Activated B cell treated with CpG ODN at 0.5 μM for 24 hours (primary cell): ENCODE data around the gene TMC2. TPM values are rescaled to one million over a fixed set of nuclear protein-coding genes. Genes with fewer than 3 reads are reported as not detected.
A peak's percentile ranks its signal among the peaks of the same experiment; 100 is the strongest.
"Not testable (repeated sequence)": the region's sequence is repeated elsewhere in the genome, so short reads cannot be mapped to it uniquely, and the experiment has no call there.

Experiments used
- ATAC-seq: fragments of 200-7000 bp; cut with Tn5 transposase; one replicate; pipeline ENCODE4 v1.10.0; 2021; ENCODE audit warnings: low read depth, mild to moderate bottlenecking, moderate library complexity
- CTCF ChIA-PET: fragments of 350-600 bp; sonication (Branson Sonifier 250); formaldehyde crosslinking; loops from one replicate; lab custom pipeline; 2021; ENCODE audit warnings: antibody characterized with exemption; lab: Charles Lee
- POLR2A ChIA-PET: fragments of 350-600 bp; sonication (Branson Sonifier 250); formaldehyde crosslinking; loops from one replicate; lab custom pipeline; 2021; ENCODE audit warnings: antibody characterized with exemption; lab: Charles Lee
- DNase-seq: peaks from one replicate; pipeline ENCODE4 v3.0.0; 2022
- H3K27ac Mint-ChIP-seq: one replicate; pipeline ENCODE4 v1.8.0; 2020; ENCODE audit warnings: mixed read lengths
- H3K27me3 Mint-ChIP-seq: one replicate; pipeline ENCODE4 v1.8.0; 2021; ENCODE audit warnings: mixed read lengths
- H3K36me3 Mint-ChIP-seq: one replicate; pipeline ENCODE4 v1.8.0; 2021; ENCODE audit warnings: low read depth, mixed read lengths
- H3K4me1 Mint-ChIP-seq: one replicate; pipeline ENCODE4 v1.8.0; 2021; ENCODE audit warnings: mixed read lengths
- H3K4me3 Mint-ChIP-seq: one replicate; pipeline ENCODE4 v1.8.0; 2020; ENCODE audit warnings: mild to moderate bottlenecking, mixed read lengths
- H3K9me3 Mint-ChIP-seq: one replicate; pipeline ENCODE4 v1.8.0; 2020; ENCODE audit warnings: mixed read lengths
- CTCF ChIP-seq: fragments of 200-600 bp; IDR thresholded peaks from one replicate; pipeline ENCODE4 v1.8.0; 2022; ENCODE audit warnings: antibody characterized with exemption, mild to moderate bottlenecking
- intact Hi-C: fragments of 100-400 bp; cut with micrococcal nuclease; formaldehyde crosslinking; loops from one replicate; pipeline ENCODE4 v1.15.1; 2024
- total RNA-seq: library from RNA; stranded (reverse); gene quantifications from 2 replicates; pipeline ENCODE4 v1.2.3, GENCODE V29; 2022

Gene TMC2
- total RNA-seq, 1 donor from 2014 or later: not detected

GRCh38 chr20:2520617-2521016 is 15.8 kb upstream of the TMC2 start:
- no peak for TF ChIP-seq CTCF
- H3K4me3 Mint-ChIP-seq: no peak overlapping the region
- peaks cover 15% of the 10 kb centered on the region for H3K4me1 Mint-ChIP-seq
- ChIA-PET CTCF (interaction anchor here (0.9 to 3.2 kb wide), 5 partner anchors 9 to 43 kb away, joined by 4 to 20 read pairs (median 4); partner anchors contain the start of gene ZNF343), POLR2A (no interaction called here)
- H3K27me3 Mint-ChIP-seq: peaks cover 4% of the 10 kb centered on the region
- H3K36me3 Mint-ChIP-seq: no peaks in the 10 kb centered on the region
- H3K27ac Mint-ChIP-seq: no peak overlapping the region
- no peak for DNase-seq
- intact Hi-C loops: loop anchor here (5.0 to 10.0 kb wide), 2 partner anchors 224 to 313 kb away; no protein-coding TSS in a partner anchor
- no peaks in the 10 kb centered on the region for H3K9me3 Mint-ChIP-seq
- ATAC-seq: no peak

GRCh38 chr20:2521369-2522305 is 14.7 kb upstream of the TMC2 start:
- DNase-seq (peak; percentile 42), ATAC-seq (no peak)
- Mint-ChIP-seq H3K36me3 (no peaks in the 10 kb centered on the region), H3K27me3 (peaks cover 4% of the 10 kb centered on the region), H3K27ac (no peak overlapping the region), H3K9me3 (no peaks in the 10 kb centered on the region), H3K4me1 (peaks cover 15% of the 10 kb centered on the region), H3K4me3 (no peak overlapping the region)
- CTCF ChIA-PET: interaction anchor here (0.6 to 3.6 kb wide), 18 partner anchors 8 to 675 kb away, joined by 3 to 20 read pairs (median 4); partner anchors contain the start of genes NOP56, SNRPB and ZNF343
- POLR2A ChIA-PET: interaction anchor here (1.5 to 3.5 kb wide), 2 partner anchors 13 to 130 kb away, joined by 6 to 15 read pairs; partner anchors contain the start of genes NOP56 and ZNF343
- intact Hi-C loops: loop anchor here (5.0 to 10.0 kb wide), 2 partner anchors 223 to 314 kb away; no protein-coding TSS in a partner anchor
- peak; percentile 79 for TF ChIP-seq CTCF

DNA sequence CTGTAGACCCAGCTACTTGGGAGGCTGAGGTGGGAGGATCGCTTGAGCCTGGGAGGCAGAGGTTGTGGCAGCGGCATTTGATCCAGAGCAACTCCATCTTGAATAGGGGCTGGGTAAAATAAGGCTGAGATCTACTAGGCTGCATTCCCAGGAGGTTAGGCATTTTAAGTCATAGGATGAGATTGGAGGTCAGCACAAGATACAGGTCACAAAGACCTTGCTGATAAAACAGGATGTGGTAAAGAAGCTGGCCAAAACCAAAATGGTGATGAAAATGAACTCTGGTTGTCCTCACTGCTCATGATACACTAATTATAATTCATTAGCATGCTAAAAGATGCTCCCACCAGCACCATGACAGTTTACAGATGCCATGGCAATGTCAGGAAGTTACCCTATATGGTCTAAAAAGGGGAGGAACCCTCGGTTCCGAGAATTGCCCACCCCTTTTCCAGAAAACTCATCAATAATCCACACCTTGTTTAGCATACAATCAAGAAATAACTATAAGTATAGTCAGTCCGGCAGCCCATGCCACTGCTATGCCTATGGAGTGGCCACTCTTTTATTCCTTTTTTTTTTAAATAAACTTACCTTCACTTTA is 13.4 kb upstream of the TMC2 start:
- ChIA-PET POLR2A (interaction anchor here (0.6 to 3.5 kb wide), 5 partner anchors 14 to 415 kb away, joined by 3 to 16 read pairs (median 15); partner anchors contain the start of genes NOP56, SNRPB and ZNF343), CTCF (interaction anchor here (0.8 to 3.6 kb wide), 10 partner anchors 9 to 478 kb away, joined by 3 to 20 read pairs (median 8); partner anchors contain the start of genes NOP56, SNRPB and ZNF343)
- not testable (repeated sequence) for ATAC-seq, H3K36me3 Mint-ChIP-seq, H3K4me3 Mint-ChIP-seq, H3K9me3 Mint-ChIP-seq, DNase-seq, H3K27ac Mint-ChIP-seq, H3K27me3 Mint-ChIP-seq
- peaks cover 15% of the 10 kb centered on the region for H3K4me1 Mint-ChIP-seq
- intact Hi-C loops: loop anchor here (5.0 to 10.0 kb wide), 2 partner anchors 222 to 316 kb away; no protein-coding TSS in a partner anchor

- POLR2A ChIA-PET: interaction anchor here (0.7 to 3.5 kb wide), 9 partner anchors 16 to 548 kb away, joined by 3 to 16 read pairs (median 4); partner anchors contain the start of genes NOP56, SNRPB and ZNF343
- DNase-seq (peak; percentile 91), ATAC-seq (peak; percentile 80)
- Mint-ChIP-seq H3K4me3 (peak overlapping the region; percentile 90), H3K36me3 (no peaks in the 10 kb centered on the region), H3K4me1 (peaks cover 15% of the 10 kb centered on the region), H3K27me3 (peaks cover 4% of the 10 kb centered on the region), H3K27ac (peak overlapping the region; percentile 75), H3K9me3 (no peaks in the 10 kb centered on the region)
- intact Hi-C loops: loop anchor here (1.0 to 10.0 kb wide), 6 partner anchors 15 to 477 kb away; partner anchors contain the start of gene SNRPB
- CTCF ChIA-PET: interaction anchor here (0.6 to 3.6 kb wide), 12 partner anchors 9 to 328 kb away, joined by 3 to 14 read pairs (median 4); partner anchors contain the start of genes NOP56, SNRPB and ZNF343
- peak; percentile 81 for TF ChIP-seq CTCF
Measured at GRCh38 chr20:2523919-2524708, 12.3 kb upstream of the TMC2 start.
